GM18498 (cell line): ENCODE data around the gene FAM210A.
"Not testable (repeated sequence)": the region's sequence is repeated elsewhere in the genome, so short reads cannot be mapped to it uniquely, and the experiment has no call there.

Experiments used
- ATAC-seq: cut with Tn5 transposase; IDR thresholded peaks from one replicate; pipeline ENCODE4 v1.9.1; 2021; ENCODE audit warnings: mild to moderate bottlenecking, moderate library complexity; ENCODE audit not compliant: unreplicated experiment

FAM210A gene

GRCh38 chr18:13726232-13726971 is at the start of gene FAM210A, which contains the start of gene RNMT:
Gene FAM210A (minus strand): TSS chr18:13726558. CDS start chr18:13682077, 44,481 bp downstream.
Gene RNMT (plus strand): TSS chr18:13726673. CDS start chr18:13731518, 4,845 bp downstream.
- ATAC-seq, result peak; percentile 96

- no peak for ATAC-seq
Measured at GRCh38 chr18:13775058-13775457, 48.7 kb upstream of the FAM210A start.

- ATAC-seq, result no peak
Measured at GRCh38 chr18:13762690-13763439, 36.5 kb upstream of the FAM210A start.

DNA sequence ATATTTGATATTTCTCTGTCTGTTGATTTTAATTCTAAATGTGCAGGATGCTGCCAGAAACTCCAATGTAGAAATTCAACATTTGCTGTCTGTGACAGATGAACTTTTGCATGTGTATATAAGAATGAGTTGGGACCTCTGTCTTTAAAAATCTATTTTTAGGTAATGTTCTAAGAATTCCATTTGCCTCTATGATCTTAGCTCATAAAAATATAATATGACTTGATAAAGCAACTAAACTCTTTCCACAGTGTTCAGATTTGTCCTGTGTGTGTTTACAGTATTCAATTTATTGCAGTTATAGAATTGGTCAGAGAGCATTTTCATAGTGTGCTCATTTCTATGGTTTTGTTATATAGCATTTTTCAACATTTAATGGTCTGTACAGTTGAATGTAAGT is 33.7 kb upstream of the FAM210A start:
- no peak for ATAC-seq

- ATAC-seq, result no peak
Measured at GRCh38 chr18:13758622-13759021, 32.3 kb upstream of the FAM210A start.

DNA sequence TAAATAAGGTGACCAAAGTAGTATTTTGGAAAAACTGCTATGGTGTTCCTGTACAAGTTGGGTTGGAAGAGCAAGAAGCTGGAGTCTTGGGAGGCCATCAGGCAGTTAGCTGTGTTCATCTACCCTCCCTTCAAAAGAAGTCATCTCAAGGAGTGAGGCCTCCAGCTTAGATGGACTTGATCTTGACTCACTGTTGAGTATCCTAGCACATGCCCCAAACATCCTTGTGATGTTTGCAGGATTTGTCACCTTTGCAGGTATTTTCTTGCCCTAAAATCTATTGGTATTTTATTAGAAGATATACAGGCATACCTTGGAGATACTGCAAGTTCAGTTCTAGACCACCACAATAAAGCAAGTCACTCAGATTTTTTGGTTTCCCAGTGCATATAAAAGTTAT is 30.3 kb upstream of the FAM210A start:
- ATAC-seq, result no peak

DNA sequence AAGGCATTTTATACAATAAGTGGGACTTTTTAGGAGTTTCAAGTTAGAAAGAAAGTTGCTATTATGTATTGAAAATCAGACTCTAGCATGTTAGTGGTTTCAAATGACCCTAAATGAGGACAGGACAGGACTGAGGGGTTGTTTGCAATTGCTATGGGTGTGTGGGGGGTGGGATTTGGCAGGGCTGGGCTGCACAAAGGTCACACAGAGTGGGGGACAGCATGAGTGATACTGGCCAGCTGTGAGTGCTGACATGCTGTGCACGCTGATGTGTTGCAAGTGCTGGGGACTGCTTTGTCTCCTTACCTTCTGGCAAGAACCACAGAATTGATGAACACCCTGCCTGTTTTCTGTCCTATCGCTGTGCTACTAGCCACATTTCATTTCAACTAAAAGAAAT is 29.9 kb upstream of the FAM210A start:
- ATAC-seq, result no peak

- not testable (repeated sequence) for ATAC-seq
Measured at GRCh38 chr18:13751599-13751998, 25.2 kb upstream of the FAM210A start.

GRCh38 chr18:13746633-13747032 is 20.3 kb upstream of the FAM210A start:
- ATAC-seq, result no peak

- no peak for ATAC-seq
Measured at GRCh38 chr18:13745696-13746095, 19.3 kb upstream of the FAM210A start.

DNA sequence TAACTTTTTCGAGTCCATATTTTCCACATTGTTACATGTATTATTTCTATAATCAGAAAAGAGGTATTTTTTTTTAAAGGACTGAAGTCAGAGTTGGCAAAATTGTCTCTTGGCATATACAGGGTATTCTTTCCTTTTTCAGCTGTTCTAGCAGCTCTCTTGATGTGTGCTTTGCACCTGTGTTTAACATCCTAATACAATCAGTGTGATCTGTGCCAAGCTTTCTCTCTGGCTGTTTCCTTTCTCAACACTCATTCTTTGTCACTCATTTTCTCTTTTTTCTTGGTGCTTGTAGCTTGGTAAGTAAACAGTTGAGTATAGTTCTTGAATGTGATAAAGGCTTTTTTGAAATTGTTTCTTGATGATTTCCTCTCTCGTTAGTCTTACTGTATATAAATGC is 9.3 kb upstream of the FAM210A start:
- no peak for ATAC-seq

DNA sequence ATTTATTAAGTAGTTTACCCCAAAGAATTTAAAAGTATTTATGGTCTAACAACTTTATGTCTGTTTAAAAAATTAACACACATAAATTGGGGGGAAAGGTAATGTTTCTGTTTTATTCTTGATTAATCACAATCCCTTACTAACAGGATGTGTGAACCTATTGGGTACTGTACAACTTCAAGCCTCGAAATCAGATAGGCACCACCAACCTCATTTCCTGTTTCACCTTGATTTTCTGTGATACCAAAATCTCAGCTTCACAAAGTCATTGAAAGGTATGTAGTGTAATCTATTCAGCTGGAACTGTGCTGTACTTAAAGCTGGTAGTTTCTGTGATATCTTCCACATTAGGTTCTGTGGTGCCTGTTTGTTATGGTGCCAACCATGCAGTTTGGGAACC is 4.1 kb upstream of the FAM210A start:
- ATAC-seq, result no peak

DNA sequence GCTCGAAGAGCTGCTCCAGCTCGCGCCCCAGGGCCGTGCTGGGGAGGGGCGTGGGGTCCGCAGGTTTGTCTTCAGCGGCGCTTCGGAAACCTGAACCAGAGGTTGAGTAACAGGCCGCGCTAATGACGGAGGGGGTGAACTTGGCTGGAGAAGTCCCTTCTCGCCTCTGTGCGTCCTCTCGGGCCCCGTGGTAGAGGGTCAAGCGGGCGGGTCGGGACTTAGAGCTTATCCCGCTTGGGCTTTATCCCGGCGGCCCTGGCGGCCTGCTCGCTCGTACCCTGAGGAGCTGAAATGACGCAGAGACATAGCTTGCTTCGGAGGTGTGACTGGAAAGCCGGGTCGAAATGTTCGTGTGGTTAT is 594 bp upstream of the FAM210A start:
- ATAC-seq, result peak; percentile 20

GRCh38 chr18:13725566-13726231 is 659 bp downstream of the FAM210A start:
- peak; percentile 0 for ATAC-seq

GRCh38 chr18:13720847-13721246 is 5.5 kb downstream of the FAM210A start:
- ATAC-seq, result no peak

DNA sequence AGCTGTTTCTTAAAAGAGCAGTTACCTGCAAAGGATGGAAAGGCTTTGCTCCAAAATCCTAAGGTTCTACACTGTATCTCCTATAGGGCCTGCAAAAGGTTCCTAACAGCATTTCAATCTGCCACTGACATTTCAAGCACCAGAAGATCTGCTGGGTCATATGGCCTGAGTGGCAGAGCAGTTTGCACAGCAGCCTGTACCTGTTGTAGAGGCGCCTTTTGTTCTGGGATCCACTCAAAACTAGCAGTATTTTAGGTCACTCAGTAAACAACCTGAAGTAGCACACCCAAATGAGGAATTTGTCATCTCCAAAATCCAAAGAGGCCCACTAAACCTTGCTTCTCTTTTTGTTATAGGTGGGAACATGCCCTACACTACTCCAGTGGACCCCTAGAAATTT is 6.2 kb downstream of the FAM210A start:
- ATAC-seq, result no peak

DNA sequence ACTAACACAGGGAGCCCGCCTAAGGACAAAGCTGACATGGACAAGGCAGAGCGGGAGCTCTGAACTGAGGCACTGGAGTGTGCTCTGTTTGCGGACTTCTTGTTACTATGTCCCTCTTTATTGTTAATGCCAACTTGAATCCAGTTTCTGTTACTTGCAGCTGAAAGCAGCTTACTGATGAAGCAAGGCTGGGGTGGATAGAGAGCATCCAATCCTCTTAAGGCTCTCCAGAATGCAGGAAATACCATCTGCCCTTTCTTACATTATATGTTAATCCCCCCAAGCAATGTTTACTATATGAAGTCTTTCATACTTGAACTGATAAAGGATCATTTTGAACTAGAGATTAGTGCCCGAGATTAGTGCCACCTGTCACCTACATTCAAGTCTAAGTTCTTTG is 9.4 kb downstream of the FAM210A start:
- no peak for ATAC-seq

- ATAC-seq, result no peak
Measured at GRCh38 chr18:13715330-13715729, 11.0 kb downstream of the FAM210A start.

DNA sequence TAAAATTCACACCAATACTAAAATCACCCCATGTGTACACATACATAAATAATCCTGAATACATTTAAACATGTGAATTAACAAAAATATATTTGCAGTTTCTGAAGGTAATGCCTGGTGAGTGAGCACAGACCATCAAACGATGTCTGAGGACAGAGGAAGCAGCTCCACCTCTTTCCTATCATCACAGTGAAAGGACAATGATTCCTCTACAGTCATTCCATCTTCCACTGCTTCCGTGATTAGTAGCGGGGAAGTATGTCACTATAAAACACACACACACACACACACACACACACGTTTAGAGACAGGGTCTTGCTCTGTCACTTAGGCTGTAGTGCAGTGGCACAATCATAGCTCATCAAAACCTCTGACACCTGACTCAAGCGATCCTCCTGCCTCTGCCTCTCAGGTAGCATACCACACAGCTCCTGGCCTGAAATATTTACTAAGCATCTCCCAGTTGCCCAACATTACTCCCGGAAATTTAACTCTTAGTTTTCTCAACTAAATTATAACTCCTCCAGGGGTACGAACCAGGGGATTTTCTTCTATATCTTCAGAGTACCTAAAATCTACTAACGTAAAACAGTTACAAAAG is 12.8 kb downstream of the FAM210A start:
- ATAC-seq, result no peak

DNA sequence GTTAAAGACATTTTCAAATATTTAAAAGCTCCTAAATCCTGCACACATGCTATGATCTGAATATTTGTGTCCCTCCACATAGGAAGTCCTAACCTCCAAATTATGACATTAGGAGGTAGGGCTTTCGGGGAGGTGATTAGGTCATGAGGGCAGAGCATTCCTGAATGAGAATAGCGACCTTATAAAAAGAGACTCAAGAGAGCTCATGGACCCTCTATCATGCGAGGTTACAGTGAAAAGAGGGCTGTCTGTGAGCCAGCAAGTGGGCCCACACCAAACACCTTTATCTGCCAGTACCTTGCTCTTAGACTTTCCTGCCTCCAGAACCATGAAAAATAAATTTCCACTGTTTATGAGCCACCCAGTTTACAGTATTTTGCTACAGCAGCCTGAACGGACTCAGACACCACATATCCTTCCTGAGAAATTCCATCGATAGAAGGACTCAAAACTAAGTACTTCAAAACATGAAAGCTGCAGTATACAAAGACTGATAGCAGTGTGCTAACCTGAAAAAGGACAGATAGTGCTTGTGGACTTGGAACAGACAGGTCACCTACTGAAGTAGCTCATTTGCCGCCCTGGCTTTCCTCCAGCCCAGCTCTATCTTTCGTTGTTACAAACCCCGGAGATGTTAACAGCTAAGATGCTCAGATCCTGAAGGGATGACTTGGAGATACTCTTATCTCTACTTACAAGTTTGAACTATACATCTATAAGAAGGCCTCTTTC is 13.8 kb downstream of the FAM210A start:
- ATAC-seq, result no peak

- ATAC-seq, result no peak
Measured at GRCh38 chr18:13710414-13710831, 15.9 kb downstream of the FAM210A start.
